ENCODE results near the gene ABCA9.

DNA sequence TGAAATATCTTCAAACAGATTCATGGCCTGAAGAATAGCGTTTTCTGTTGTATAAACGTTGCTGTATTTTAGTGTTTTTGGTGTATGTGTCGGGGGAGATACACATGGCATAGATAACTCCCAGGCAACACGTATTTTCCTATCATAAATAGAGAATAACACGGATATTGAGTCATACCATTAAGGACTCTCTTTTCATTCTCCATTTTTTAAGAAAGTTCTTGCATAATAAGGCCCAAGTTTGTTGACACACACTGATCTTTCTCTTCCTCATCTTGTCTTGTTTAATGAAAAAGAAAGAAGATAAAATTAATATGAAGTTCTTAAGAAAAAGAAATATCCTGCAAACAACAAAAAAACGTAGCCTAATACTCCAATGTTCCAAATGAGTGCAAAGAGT is 119.0 kb downstream of the ABCA9 start:
- TF ChIP-seq, protein P1, sequence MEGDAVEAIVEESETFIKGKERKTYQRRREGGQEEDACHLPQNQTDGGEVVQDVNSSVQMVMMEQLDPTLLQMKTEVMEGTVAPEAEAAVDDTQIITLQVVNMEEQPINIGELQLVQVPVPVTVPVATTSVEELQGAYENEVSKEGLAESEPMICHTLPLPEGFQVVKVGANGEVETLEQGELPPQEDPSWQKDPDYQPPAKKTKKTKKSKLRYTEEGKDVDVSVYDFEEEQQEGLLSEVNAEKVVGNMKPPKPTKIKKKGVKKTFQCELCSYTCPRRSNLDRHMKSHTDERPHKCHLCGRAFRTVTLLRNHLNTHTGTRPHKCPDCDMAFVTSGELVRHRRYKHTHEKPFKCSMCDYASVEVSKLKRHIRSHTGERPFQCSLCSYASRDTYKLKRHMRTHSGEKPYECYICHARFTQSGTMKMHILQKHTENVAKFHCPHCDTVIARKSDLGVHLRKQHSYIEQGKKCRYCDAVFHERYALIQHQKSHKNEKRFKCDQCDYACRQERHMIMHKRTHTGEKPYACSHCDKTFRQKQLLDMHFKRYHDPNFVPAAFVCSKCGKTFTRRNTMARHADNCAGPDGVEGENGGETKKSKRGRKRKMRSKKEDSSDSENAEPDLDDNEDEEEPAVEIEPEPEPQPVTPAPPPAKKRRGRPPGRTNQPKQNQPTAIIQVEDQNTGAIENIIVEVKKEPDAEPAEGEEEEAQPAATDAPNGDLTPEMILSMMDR (IDR thresholded peaks at IDR 0.05; ENCODE audit: poor library complexity, severe bottlenecking) = no peak
- no peak for TF ChIP-seq POLR2AphosphoS5 (IDR thresholded peaks at IDR 0.05)
- TF ChIP-seq, protein P2, sequence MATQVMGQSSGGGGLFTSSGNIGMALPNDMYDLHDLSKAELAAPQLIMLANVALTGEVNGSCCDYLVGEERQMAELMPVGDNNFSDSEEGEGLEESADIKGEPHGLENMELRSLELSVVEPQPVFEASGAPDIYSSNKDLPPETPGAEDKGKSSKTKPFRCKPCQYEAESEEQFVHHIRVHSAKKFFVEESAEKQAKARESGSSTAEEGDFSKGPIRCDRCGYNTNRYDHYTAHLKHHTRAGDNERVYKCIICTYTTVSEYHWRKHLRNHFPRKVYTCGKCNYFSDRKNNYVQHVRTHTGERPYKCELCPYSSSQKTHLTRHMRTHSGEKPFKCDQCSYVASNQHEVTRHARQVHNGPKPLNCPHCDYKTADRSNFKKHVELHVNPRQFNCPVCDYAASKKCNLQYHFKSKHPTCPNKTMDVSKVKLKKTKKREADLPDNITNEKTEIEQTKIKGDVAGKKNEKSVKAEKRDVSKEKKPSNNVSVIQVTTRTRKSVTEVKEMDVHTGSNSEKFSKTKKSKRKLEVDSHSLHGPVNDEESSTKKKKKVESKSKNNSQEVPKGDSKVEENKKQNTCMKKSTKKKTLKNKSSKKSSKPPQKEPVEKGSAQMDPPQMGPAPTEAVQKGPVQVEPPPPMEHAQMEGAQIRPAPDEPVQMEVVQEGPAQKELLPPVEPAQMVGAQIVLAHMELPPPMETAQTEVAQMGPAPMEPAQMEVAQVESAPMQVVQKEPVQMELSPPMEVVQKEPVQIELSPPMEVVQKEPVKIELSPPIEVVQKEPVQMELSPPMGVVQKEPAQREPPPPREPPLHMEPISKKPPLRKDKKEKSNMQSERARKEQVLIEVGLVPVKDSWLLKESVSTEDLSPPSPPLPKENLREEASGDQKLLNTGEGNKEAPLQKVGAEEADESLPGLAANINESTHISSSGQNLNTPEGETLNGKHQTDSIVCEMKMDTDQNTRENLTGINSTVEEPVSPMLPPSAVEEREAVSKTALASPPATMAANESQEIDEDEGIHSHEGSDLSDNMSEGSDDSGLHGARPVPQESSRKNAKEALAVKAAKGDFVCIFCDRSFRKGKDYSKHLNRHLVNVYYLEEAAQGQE (IDR thresholded peaks at IDR 0.05; ENCODE audit: borderline replicate concordance) = no peak
- TF ChIP-seq EP300 (conservative IDR thresholded peaks at IDR 0.05; ENCODE audit: poor library complexity, severe bottlenecking) = no peak
- TF ChIP-seq RAD21 (conservative IDR thresholded peaks at IDR 0.05) = no peak
- TF ChIP-seq EZH2 (IDR thresholded peaks at IDR 0.05; ENCODE audit: borderline replicate concordance, insufficient read depth, low read length, poor library complexity, severe bottlenecking) = no peak

All from neural cell (in vitro differentiated cells).